ENCODE results near the gene ABCA4.

GRCh38 chr1:94027721-94028515 lies 93.0 kb downstream of the ABCA4 start:
- TF ChIP-seq EZH2 (IDR thresholded peaks at IDR 0.05; ENCODE audit: low read length, unreplicated experiment) (no peak), EZH2phosphoT487 (IDR thresholded peaks at IDR 0.05; ENCODE audit: borderline replicate concordance, low read length) (no peak)
- TF ChIP-seq, protein P1, sequence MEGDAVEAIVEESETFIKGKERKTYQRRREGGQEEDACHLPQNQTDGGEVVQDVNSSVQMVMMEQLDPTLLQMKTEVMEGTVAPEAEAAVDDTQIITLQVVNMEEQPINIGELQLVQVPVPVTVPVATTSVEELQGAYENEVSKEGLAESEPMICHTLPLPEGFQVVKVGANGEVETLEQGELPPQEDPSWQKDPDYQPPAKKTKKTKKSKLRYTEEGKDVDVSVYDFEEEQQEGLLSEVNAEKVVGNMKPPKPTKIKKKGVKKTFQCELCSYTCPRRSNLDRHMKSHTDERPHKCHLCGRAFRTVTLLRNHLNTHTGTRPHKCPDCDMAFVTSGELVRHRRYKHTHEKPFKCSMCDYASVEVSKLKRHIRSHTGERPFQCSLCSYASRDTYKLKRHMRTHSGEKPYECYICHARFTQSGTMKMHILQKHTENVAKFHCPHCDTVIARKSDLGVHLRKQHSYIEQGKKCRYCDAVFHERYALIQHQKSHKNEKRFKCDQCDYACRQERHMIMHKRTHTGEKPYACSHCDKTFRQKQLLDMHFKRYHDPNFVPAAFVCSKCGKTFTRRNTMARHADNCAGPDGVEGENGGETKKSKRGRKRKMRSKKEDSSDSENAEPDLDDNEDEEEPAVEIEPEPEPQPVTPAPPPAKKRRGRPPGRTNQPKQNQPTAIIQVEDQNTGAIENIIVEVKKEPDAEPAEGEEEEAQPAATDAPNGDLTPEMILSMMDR (conservative IDR thresholded peaks at IDR 0.05; ENCODE audit: low read depth, low read length), result no peak
